ENCODE data around the gene ARFGEF2.
"Not testable (repeated sequence)": the region's sequence is repeated elsewhere in the genome, so short reads cannot be mapped to it uniquely, and the experiment has no call there.

The ARFGEF2 gene

DNA sequence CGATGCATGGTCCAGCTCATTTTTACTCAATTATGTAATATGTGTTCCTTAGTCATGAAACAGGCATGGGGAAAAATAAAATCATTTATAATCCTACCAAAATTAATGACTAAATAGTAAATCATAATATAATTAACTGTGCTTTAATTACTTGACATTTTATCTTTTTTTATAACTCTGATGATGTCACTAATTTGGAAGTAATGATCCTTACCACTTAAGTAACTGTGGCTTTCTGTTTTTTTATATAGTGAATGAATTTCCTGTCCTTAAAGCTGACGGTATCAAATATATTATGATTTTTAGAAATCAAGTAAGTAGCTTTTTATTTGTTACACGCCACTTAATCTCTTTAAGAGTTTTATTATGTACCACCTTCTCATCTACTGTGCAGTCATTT is 156.8 kb downstream of the ARFGEF2 start:
- H3K4me3 ChIP-seq (ENCODE audit: low read depth, low read length) = no peak overlapping the region
- TF ChIP-seq, protein P1, sequence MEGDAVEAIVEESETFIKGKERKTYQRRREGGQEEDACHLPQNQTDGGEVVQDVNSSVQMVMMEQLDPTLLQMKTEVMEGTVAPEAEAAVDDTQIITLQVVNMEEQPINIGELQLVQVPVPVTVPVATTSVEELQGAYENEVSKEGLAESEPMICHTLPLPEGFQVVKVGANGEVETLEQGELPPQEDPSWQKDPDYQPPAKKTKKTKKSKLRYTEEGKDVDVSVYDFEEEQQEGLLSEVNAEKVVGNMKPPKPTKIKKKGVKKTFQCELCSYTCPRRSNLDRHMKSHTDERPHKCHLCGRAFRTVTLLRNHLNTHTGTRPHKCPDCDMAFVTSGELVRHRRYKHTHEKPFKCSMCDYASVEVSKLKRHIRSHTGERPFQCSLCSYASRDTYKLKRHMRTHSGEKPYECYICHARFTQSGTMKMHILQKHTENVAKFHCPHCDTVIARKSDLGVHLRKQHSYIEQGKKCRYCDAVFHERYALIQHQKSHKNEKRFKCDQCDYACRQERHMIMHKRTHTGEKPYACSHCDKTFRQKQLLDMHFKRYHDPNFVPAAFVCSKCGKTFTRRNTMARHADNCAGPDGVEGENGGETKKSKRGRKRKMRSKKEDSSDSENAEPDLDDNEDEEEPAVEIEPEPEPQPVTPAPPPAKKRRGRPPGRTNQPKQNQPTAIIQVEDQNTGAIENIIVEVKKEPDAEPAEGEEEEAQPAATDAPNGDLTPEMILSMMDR (IDR thresholded peaks at IDR 0.05; ENCODE audit: borderline replicate concordance, insufficient read depth, low read depth, low read length) = no peak

DNA sequence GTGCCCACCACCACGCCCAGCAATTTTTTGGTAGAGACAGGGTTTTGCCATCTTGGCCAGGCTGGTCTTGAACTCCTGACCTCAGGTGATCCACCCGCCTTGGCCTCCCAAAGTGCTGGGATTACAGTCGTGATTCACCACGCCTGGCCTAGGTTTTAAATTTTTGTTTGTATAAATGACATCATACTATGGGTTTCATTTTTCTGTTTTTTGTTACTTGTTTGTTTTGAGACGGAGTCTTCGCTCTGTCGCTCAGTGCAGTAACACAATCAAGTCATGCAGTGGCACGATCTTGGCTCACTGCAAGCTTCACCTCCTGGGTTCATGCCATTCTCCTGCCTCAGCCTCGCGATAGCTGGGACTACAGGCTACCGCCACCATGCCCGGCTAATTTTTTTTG is 160.8 kb downstream of the ARFGEF2 start:
- not testable (repeated sequence) for H3K4me3 ChIP-seq (ENCODE audit: low read depth, low read length)

All from GM12875 (cell line).